ENCODE results near the gene MSMP. TPM values are rescaled to one million over a fixed set of nuclear protein-coding genes. Genes with fewer than 3 reads are reported as not detected.

MSMP gene
- total RNA-seq, 1 donor from 2014 or later = not detected

- intact Hi-C loops (cut with micrococcal nuclease) = loop anchor here (1.0 kb wide), 3 partner anchors 22 to 92 kb away; partner anchors contain the start of gene SPAG8
- Mint-ChIP-seq H3K4me3 (no peak overlapping the region), H3K27ac (no peak overlapping the region), H3K36me3 (ENCODE audit: low read depth) (peaks cover 25% of the 10 kb centered on the region), H3K27me3 (ENCODE audit: insufficient read depth) (no peaks in the 10 kb centered on the region), H3K4me1 (ENCODE audit: low read depth) (peaks cover 10% of the 10 kb centered on the region), H3K9me3 (no peaks in the 10 kb centered on the region)
- DNase-seq (ENCODE audit: low spot score) = no peak
These were observed 35.9 kb upstream of the MSMP start for GRCh38 chr9:35790025-35790384.

GRCh38 chr9:35789541-35789940 lies 35.5 kb upstream of the MSMP start:
- peaks cover 7% of the 10 kb centered on the region for H3K4me1 Mint-ChIP-seq (ENCODE audit: low read depth)
- H3K4me3 Mint-ChIP-seq = no peak overlapping the region
- intact Hi-C loops (cut with micrococcal nuclease) = no loop called here
- H3K27ac Mint-ChIP-seq = no peak overlapping the region
- DNase-seq (ENCODE audit: low spot score) = no peak
- peaks cover 26% of the 10 kb centered on the region for H3K36me3 Mint-ChIP-seq (ENCODE audit: low read depth)
- H3K27me3 Mint-ChIP-seq (ENCODE audit: insufficient read depth) = no peaks in the 10 kb centered on the region
- no peaks in the 10 kb centered on the region for H3K9me3 Mint-ChIP-seq

- Mint-ChIP-seq H3K27ac (no peak overlapping the region), H3K27me3 (ENCODE audit: insufficient read depth) (no peaks in the 10 kb centered on the region), H3K4me1 (ENCODE audit: low read depth) (no peaks in the 10 kb centered on the region), H3K4me3 (no peak overlapping the region), H3K36me3 (ENCODE audit: low read depth) (peaks cover 32% of the 10 kb centered on the region), H3K9me3 (no peaks in the 10 kb centered on the region)
- DNase-seq (ENCODE audit: low spot score) = no peak
- intact Hi-C loops (cut with micrococcal nuclease) = no loop called here
These were observed 29.3 kb upstream of the MSMP start for GRCh38 chr9:35783418-35783817.

- no peak for DNase-seq (ENCODE audit: low spot score)
- Mint-ChIP-seq H3K27ac (no peak overlapping the region), H3K36me3 (ENCODE audit: low read depth) (peaks cover 24% of the 10 kb centered on the region), H3K4me1 (ENCODE audit: low read depth) (peaks cover 2% of the 10 kb centered on the region), H3K4me3 (no peak overlapping the region), H3K27me3 (ENCODE audit: insufficient read depth) (no peaks in the 10 kb centered on the region), H3K9me3 (no peaks in the 10 kb centered on the region)
- intact Hi-C loops (cut with micrococcal nuclease) = no loop called here
These were observed 27.0 kb upstream of the MSMP start for GRCh38 chr9:35781066-35781465.

GRCh38 chr9:35778496-35778895 lies 24.4 kb upstream of the MSMP start:
- no peak overlapping the region for H3K4me3 Mint-ChIP-seq
- H3K27ac Mint-ChIP-seq = no peak overlapping the region

GRCh38 chr9:35776018-35776417 lies 21.9 kb upstream of the MSMP start:
- peaks cover 7% of the 10 kb centered on the region for H3K36me3 Mint-ChIP-seq (ENCODE audit: low read depth)
- H3K27me3 Mint-ChIP-seq (ENCODE audit: insufficient read depth) = no peaks in the 10 kb centered on the region
- H3K27ac Mint-ChIP-seq = peak overlapping the region; percentile 77

More at GRCh38 chr9:35778496-35778895, 24.4 kb upstream of the MSMP start:
- H3K27me3 Mint-ChIP-seq (ENCODE audit: insufficient read depth) = no peaks in the 10 kb centered on the region
- H3K36me3 Mint-ChIP-seq (ENCODE audit: low read depth) = peaks cover 10% of the 10 kb centered on the region
- peaks cover 13% of the 10 kb centered on the region for H3K4me1 Mint-ChIP-seq (ENCODE audit: low read depth)
- intact Hi-C loops (cut with micrococcal nuclease) = no loop called here
- no peak for DNase-seq (ENCODE audit: low spot score)
- H3K9me3 Mint-ChIP-seq = no peaks in the 10 kb centered on the region

GRCh38 chr9:35774907-35775635 lies 21.0 kb upstream of the MSMP start:
- H3K27ac Mint-ChIP-seq = peak overlapping the region; percentile 25
- H3K36me3 Mint-ChIP-seq (ENCODE audit: low read depth) = peaks cover 5% of the 10 kb centered on the region
- intact Hi-C loops (cut with micrococcal nuclease) = no loop called here
- no peaks in the 10 kb centered on the region for H3K27me3 Mint-ChIP-seq (ENCODE audit: insufficient read depth)
- H3K9me3 Mint-ChIP-seq = no peaks in the 10 kb centered on the region
- H3K4me1 Mint-ChIP-seq (ENCODE audit: low read depth) = peaks cover 13% of the 10 kb centered on the region
- no peak for DNase-seq (ENCODE audit: low spot score)
- H3K4me3 Mint-ChIP-seq = no peak overlapping the region

More at GRCh38 chr9:35776018-35776417, 21.9 kb upstream of the MSMP start:
- intact Hi-C loops (cut with micrococcal nuclease) = no loop called here
- H3K4me3 Mint-ChIP-seq = no peak overlapping the region
- peaks cover 13% of the 10 kb centered on the region for H3K4me1 Mint-ChIP-seq (ENCODE audit: low read depth)
- DNase-seq (ENCODE audit: low spot score) = no peak
- no peaks in the 10 kb centered on the region for H3K9me3 Mint-ChIP-seq

GRCh38 chr9:35771943-35772342 lies 17.9 kb upstream of the MSMP start:
- Mint-ChIP-seq H3K4me1 (ENCODE audit: low read depth) (peaks cover 13% of the 10 kb centered on the region), H3K36me3 (ENCODE audit: low read depth) (no peaks in the 10 kb centered on the region), H3K9me3 (no peaks in the 10 kb centered on the region), H3K27me3 (ENCODE audit: insufficient read depth) (no peaks in the 10 kb centered on the region), H3K27ac (no peak overlapping the region), H3K4me3 (no peak overlapping the region)
- intact Hi-C loops (cut with micrococcal nuclease) = no loop called here
- DNase-seq (ENCODE audit: low spot score) = no peak

GRCh38 chr9:35771534-35771933 lies 17.5 kb upstream of the MSMP start:
- H3K4me1 Mint-ChIP-seq (ENCODE audit: low read depth) = peaks cover 13% of the 10 kb centered on the region
- no peak overlapping the region for H3K27ac Mint-ChIP-seq
- no peak overlapping the region for H3K4me3 Mint-ChIP-seq
- no peaks in the 10 kb centered on the region for H3K36me3 Mint-ChIP-seq (ENCODE audit: low read depth)
- H3K27me3 Mint-ChIP-seq (ENCODE audit: insufficient read depth) = no peaks in the 10 kb centered on the region
- DNase-seq (ENCODE audit: low spot score) = no peak
- H3K9me3 Mint-ChIP-seq = no peaks in the 10 kb centered on the region
- intact Hi-C loops (cut with micrococcal nuclease) = no loop called here

GRCh38 chr9:35771075-35771433 lies 17.0 kb upstream of the MSMP start:
- Mint-ChIP-seq H3K27me3 (ENCODE audit: insufficient read depth) (no peaks in the 10 kb centered on the region), H3K27ac (no peak overlapping the region), H3K9me3 (no peaks in the 10 kb centered on the region), H3K4me1 (ENCODE audit: low read depth) (peaks cover 11% of the 10 kb centered on the region), H3K4me3 (no peak overlapping the region), H3K36me3 (ENCODE audit: low read depth) (no peaks in the 10 kb centered on the region)
- no peak for DNase-seq (ENCODE audit: low spot score)
- intact Hi-C loops (cut with micrococcal nuclease) = no loop called here

- no peaks in the 10 kb centered on the region for H3K9me3 Mint-ChIP-seq
- H3K27ac Mint-ChIP-seq = no peak overlapping the region
- no peak overlapping the region for H3K4me3 Mint-ChIP-seq
- intact Hi-C loops (cut with micrococcal nuclease) = no loop called here
- H3K27me3 Mint-ChIP-seq (ENCODE audit: insufficient read depth) = no peaks in the 10 kb centered on the region
- no peaks in the 10 kb centered on the region for H3K36me3 Mint-ChIP-seq (ENCODE audit: low read depth)
- H3K4me1 Mint-ChIP-seq (ENCODE audit: low read depth) = no peaks in the 10 kb centered on the region
- DNase-seq (ENCODE audit: low spot score) = no peak
These were observed 15.7 kb upstream of the MSMP start for GRCh38 chr9:35769763-35770162.

- no peak overlapping the region for H3K27ac Mint-ChIP-seq
These were observed 13.4 kb upstream of the MSMP start for GRCh38 chr9:35767458-35767857.

GRCh38 chr9:35766997-35767396 lies 12.9 kb upstream of the MSMP start:
- no peak for DNase-seq (ENCODE audit: low spot score)
- intact Hi-C loops (cut with micrococcal nuclease) = no loop called here
- Mint-ChIP-seq H3K27me3 (ENCODE audit: insufficient read depth) (no peaks in the 10 kb centered on the region), H3K4me1 (ENCODE audit: low read depth) (peaks cover 5% of the 10 kb centered on the region), H3K36me3 (ENCODE audit: low read depth) (no peaks in the 10 kb centered on the region), H3K9me3 (no peaks in the 10 kb centered on the region), H3K27ac (no peak overlapping the region), H3K4me3 (no peak overlapping the region)

More at GRCh38 chr9:35767458-35767857, 13.4 kb upstream of the MSMP start:
- H3K27me3 Mint-ChIP-seq (ENCODE audit: insufficient read depth) = no peaks in the 10 kb centered on the region
- DNase-seq (ENCODE audit: low spot score) = no peak
- H3K4me1 Mint-ChIP-seq (ENCODE audit: low read depth) = peaks cover under 1% of the 10 kb centered on the region
- no peaks in the 10 kb centered on the region for H3K36me3 Mint-ChIP-seq (ENCODE audit: low read depth)
- H3K4me3 Mint-ChIP-seq = no peak overlapping the region
- intact Hi-C loops (cut with micrococcal nuclease) = no loop called here
- no peaks in the 10 kb centered on the region for H3K9me3 Mint-ChIP-seq

- Mint-ChIP-seq H3K9me3 (no peaks in the 10 kb centered on the region), H3K27ac (no peak overlapping the region), H3K4me3 (no peak overlapping the region), H3K4me1 (ENCODE audit: low read depth) (peaks cover 28% of the 10 kb centered on the region), H3K27me3 (ENCODE audit: insufficient read depth) (no peaks in the 10 kb centered on the region), H3K36me3 (ENCODE audit: low read depth) (peaks cover 5% of the 10 kb centered on the region)
- DNase-seq (ENCODE audit: low spot score) = no peak
- intact Hi-C loops (cut with micrococcal nuclease) = no loop called here
These were observed 9.7 kb upstream of the MSMP start for GRCh38 chr9:35763803-35764202.
